NT2/D1 (cell line): ENCODE results near the gene LPGAT1.

Source experiments
- SUZ12 ChIP-seq: IDR thresholded peaks from 2 replicates; pipeline ENCODE4 v1.6.1; 2011; ENCODE audit not compliant: insufficient read length, insufficient read depth; ENCODE audit errors: extremely low read depth
- YY1 ChIP-seq: IDR thresholded peaks from 2 replicates; pipeline ENCODE4 v1.6.1; 2011; ENCODE audit not compliant: insufficient read length, insufficient read depth
- ZNF274 ChIP-seq: IDR thresholded peaks from 2 replicates; pipeline ENCODE4 v1.6.1; 2011; ENCODE audit warnings: mild to moderate bottlenecking, low read depth, low read length

DNA sequence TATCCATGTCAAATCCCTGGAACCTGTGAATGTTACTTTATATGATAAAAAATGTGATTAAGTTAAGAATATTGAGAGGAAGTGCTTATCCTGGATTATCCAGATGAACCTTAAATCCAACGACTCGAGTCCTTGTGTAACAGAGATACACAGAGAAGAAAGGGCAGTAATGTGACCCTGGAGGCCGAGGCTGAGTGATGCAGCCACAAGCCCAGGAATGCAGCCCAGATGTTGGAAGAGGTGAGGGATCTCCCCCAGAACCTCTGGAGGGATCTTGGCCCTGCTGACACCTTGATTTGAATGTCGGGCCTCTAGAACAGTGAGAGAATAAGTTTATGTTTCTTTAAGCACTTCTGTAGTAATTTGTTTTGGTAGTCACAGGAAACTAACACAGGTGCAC, 18.0 kb downstream of the LPGAT1 start:
- no peak for TF ChIP-seq ZNF274
- TF ChIP-seq SUZ12: no peak
- no peak for TF ChIP-seq YY1
